Gastrocnemius medialis (tissue), 4 donors: Measurements from ENCODE around the gene CD244. TPM values are rescaled to one million over a fixed set of nuclear protein-coding genes. Genes with fewer than 3 reads are reported as not detected.

ENCODE experiments used
- ATAC-seq, 2 donors: fragments of 150-250 bp; one replicate each; pipeline ENCODE4 v1.9.1; 2016
- DNase-seq, 2 donors: peaks; one replicate each; pipeline ENCODE4 v3.0.0-alpha.2; 2019
- H3K27ac ChIP-seq, 4 donors: fragments of 200-600 bp; sonication (generic); 1 replicate in 1 of 4; 2 replicates in 3 of 4; pipeline ENCODE4 v1.5.1; 2016 to 2018; ENCODE audit warnings: mild to moderate bottlenecking in 2 of 4, moderate library complexity in 1 of 4
- H3K27me3 ChIP-seq, 3 donors: fragments of 200-600 bp; sonication (generic) in 2 of 3; 1 replicate in 1 of 3; 2 replicates in 2 of 3; pipeline versions ENCODE4 v1.5.1 to v1.6.0; 2016 to 2019; ENCODE audit warnings: mild to moderate bottlenecking in 1 of 3, moderate library complexity in 1 of 3
- H3K36me3 ChIP-seq, 2 donors: fragments of 200-600 bp; sonication (generic) in 1 of 2; one replicate each; pipeline ENCODE4 v1.5.1; 2017 to 2018
- H3K4me1 ChIP-seq, 2 donors: fragments of 200-600 bp; sonication (generic) in 1 of 2; one replicate each; pipeline ENCODE4 v1.5.1; 2016 to 2017; ENCODE audit warnings: mild to moderate bottlenecking in 2 of 2
- H3K4me3 ChIP-seq, 4 donors: fragments of 200-600 bp; sonication (generic) in 3 of 4; 1 replicate in 1 of 4; 2 replicates in 3 of 4; pipeline ENCODE4 v1.5.1; 2016 to 2019; ENCODE audit warnings: mild to moderate bottlenecking in 2 of 4
- H3K9me3 ChIP-seq, 3 donors: fragments of 200-600 bp; sonication (generic) in 2 of 3; 1 replicate in 1 of 3; 2 replicates in 2 of 3; pipeline ENCODE4 v1.5.1; 2016 to 2019
- CTCF ChIP-seq, 5 experiments: fragments of 450-650 bp in 3 of 5; fragments of 200-600 bp in 2 of 5; sonication (generic) in 2 of 5; IDR thresholded peaks in 4 of 5; conservative IDR thresholded peaks in 1 of 5; 1 replicate in 4 of 5; 2 replicates in 1 of 5; pipeline ENCODE4 v1.5.1; 2016 to 2019; ENCODE audit warnings: antibody characterized with exemption in 5 of 5, mild to moderate bottlenecking in 3 of 5, moderate library complexity in 3 of 5
- POLR2A ChIP-seq, 2 donors: fragments of 450-650 bp; IDR thresholded peaks; one replicate each; pipeline ENCODE4 v1.6.1; 2017; ENCODE audit warnings: antibody characterized with exemption in 2 of 2, mild to moderate bottlenecking in 2 of 2, moderate library complexity in 2 of 2
- in situ Hi-C, 4 donors: fragments of 200-750 bp; cut with MboI; loops; one replicate each; pipeline versions ENCODE4 v1.15.0 to v1.8.0; 2017; ENCODE audit warnings: low sequenced_read_pairs in 4 of 4
- intact Hi-C: fragments of 100-400 bp; cut with DNase I; formaldehyde crosslinking; loops from one replicate; pipeline ENCODE4 v1.15.1; 2023; ENCODE audit warnings: low total_unique reads
- total RNA-seq, 4 donors: library from RNA; depleted of rRNA; stranded (reverse); fragments of >200 nt; gene quantifications; one replicate each; pipeline versions ENCODE4 v1.1.0 to v1.2.3, GENCODE V29; 2016

CD244 gene
- total RNA-seq, 4 donors from 2014 or later, result not detected

DNA sequence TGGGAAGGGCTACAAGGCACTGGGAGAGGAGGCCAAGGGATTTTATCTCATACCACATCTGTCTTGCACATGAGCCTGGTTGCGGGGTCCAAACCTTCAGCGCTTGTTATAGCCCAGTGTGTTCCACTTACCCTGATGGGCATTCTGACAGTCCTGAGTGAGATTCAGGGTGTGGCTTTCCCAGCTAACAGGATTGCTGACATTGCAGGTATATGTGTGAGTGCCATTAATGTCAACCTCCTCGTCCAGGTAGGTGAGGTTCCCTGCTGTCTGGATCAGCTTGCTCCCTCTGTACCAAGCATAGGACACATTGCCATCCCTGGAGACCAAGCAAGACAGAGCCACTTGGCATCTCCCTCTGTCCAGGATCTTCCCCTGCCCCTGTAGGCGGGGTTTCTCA, 21.6 kb downstream of the CD244 start:
- intact Hi-C loops (no loop called here), in situ Hi-C loops (no loop called here)
- Histone ChIP-seq H3K9me3 (no peaks in the 10 kb centered on the region), H3K36me3 (no peaks in the 10 kb centered on the region), H3K4me3 (no peak overlapping the region), H3K4me1 (peaks cover 4 to 14% of the 10 kb centered on the region in 2 donors), H3K27ac (no peak overlapping the region), H3K27me3 (no peaks in the 10 kb centered on the region)
- TF ChIP-seq CTCF (IDR thresholded peaks at IDR 0.05 in 4 of 5, conservative IDR thresholded peaks at IDR 0.05 in 1 of 5), result no peak
- no peak for TF ChIP-seq POLR2A (IDR thresholded peaks at IDR 0.05)
- DNase-seq (no peak), ATAC-seq (no peak)

- ATAC-seq, result no peak
- Histone ChIP-seq H3K9me3 (no peaks in the 10 kb centered on the region), H3K4me3 (no peak overlapping the region), H3K27me3 (no peaks in the 10 kb centered on the region), H3K4me1 (peaks cover 4 to 14% of the 10 kb centered on the region in 2 donors), H3K36me3 (no peaks in the 10 kb centered on the region), H3K27ac (no peak overlapping the region)
- TF ChIP-seq CTCF (IDR thresholded peaks at IDR 0.05 in 4 of 5, conservative IDR thresholded peaks at IDR 0.05 in 1 of 5) (no peak), POLR2A (IDR thresholded peaks at IDR 0.05) (no peak)
- in situ Hi-C loops, result no loop called here
- intact Hi-C loops, result loop anchor here (10.0 kb wide), 1 partner anchor 255 kb away; the partner anchor contains the start of gene KLHDC9
- DNase-seq, result no peak
These were observed 22.9 kb downstream of the CD244 start for GRCh38 chr1:160839746-160840145.

DNA sequence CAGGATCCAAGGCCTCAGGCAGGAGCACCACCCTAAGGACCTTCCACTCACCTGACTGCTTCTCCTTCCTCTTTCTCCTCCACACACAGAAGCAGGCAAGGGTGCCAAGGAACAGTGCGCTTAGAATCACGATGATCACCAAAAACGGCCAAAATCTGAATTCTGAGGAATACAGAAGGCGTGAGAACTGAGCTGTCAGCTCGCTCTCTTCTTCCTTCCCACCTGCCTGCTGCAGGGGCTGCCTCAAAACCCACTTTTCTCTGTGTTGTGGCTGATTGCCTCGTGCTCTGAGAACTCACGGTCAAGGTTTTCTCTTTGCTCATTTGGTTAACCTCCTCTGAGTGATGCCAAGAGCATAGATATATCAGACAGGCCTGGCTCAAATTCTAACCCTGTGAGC, 23.8 kb downstream of the CD244 start:
- no peaks in the 10 kb centered on the region for H3K27me3 ChIP-seq
- H3K36me3 ChIP-seq, result no peaks in the 10 kb centered on the region
- H3K4me3 ChIP-seq, result no peak overlapping the region
- intact Hi-C loops (loop anchor here (10.0 kb wide), 1 partner anchor 256 kb away; the partner anchor contains the start of gene KLHDC9), in situ Hi-C loops (no loop called here)
- no peaks in the 10 kb centered on the region for H3K9me3 ChIP-seq
- ATAC-seq, result no peak
- TF ChIP-seq CTCF (IDR thresholded peaks at IDR 0.05 in 4 of 5, conservative IDR thresholded peaks at IDR 0.05 in 1 of 5) (no peak), POLR2A (IDR thresholded peaks at IDR 0.05) (no peak)
- no peak overlapping the region for H3K27ac ChIP-seq
- DNase-seq, result no peak
- peaks cover 0 to 8% of the 10 kb centered on the region in 2 donors for H3K4me1 ChIP-seq

- no peaks in the 10 kb centered on the region for H3K27me3 ChIP-seq
- no peak overlapping the region for H3K27ac ChIP-seq
- peaks cover 0 to 2% of the 10 kb centered on the region in 2 donors for H3K4me1 ChIP-seq
- no peaks in the 10 kb centered on the region for H3K9me3 ChIP-seq
- peak in 1 of 2 donors; percentile 27 for DNase-seq
- no peaks in the 10 kb centered on the region for H3K36me3 ChIP-seq
- no peak for ATAC-seq
- no peak overlapping the region for H3K4me3 ChIP-seq
- TF ChIP-seq POLR2A (IDR thresholded peaks at IDR 0.05) (no peak), CTCF (IDR thresholded peaks at IDR 0.05 in 4 of 5, conservative IDR thresholded peaks at IDR 0.05 in 1 of 5) (no peak)
- in situ Hi-C loops, result no loop called here
- intact Hi-C loops, result loop anchor here (10.0 kb wide), 1 partner anchor 257 kb away; the partner anchor contains the start of gene KLHDC9
These were observed 25.0 kb downstream of the CD244 start for GRCh38 chr1:160837558-160838205.
